ENCODE results near the gene ASPDH. TPM values are rescaled to one million over a fixed set of nuclear protein-coding genes. Genes with fewer than 3 reads are reported as not detected.

The ASPDH gene
- total RNA-seq, 1 experiment from 2014 or later = not detected

- ATAC-seq (no peak), DNase-seq (ENCODE audit: low read depth, low spot score) (no peak)
- H3K27me3 ChIP-seq (ENCODE audit: control insufficient read depth, insufficient read depth, low read length) = no peaks in the 10 kb centered on the region
- CTCF ChIA-PET = no interaction called here
- in situ Hi-C loops (cut with HindIII; ENCODE audit: low pct_unique_long_range_greater_than_20kb, low sequenced_read_pairs) = no loop called here
- H3K27ac ChIP-seq (ENCODE audit: low read length) = no peak overlapping the region
- H3K4me3 ChIP-seq (ENCODE audit: low read depth in 2 of 2, low read length in 2 of 2) = no peak overlapping the region
- POLR2A ChIA-PET = no interaction called here
- no peaks in the 10 kb centered on the region for H3K4me1 ChIP-seq (ENCODE audit: control insufficient read depth, insufficient read depth, low read length)
- intact Hi-C loops (cut with micrococcal nuclease; ENCODE audit: unreplicated experiment) = no loop called here
- H3K9me3 ChIP-seq (ENCODE audit: control insufficient read depth, insufficient read depth, low read depth, low read length) = no peaks in the 10 kb centered on the region
- BruUV-seq (replicated peaks) = no TSS peak
- no peaks in the 10 kb centered on the region for H3K36me3 ChIP-seq (ENCODE audit: control insufficient read depth, insufficient read depth, low read length)
- TF ChIP-seq, protein P1, sequence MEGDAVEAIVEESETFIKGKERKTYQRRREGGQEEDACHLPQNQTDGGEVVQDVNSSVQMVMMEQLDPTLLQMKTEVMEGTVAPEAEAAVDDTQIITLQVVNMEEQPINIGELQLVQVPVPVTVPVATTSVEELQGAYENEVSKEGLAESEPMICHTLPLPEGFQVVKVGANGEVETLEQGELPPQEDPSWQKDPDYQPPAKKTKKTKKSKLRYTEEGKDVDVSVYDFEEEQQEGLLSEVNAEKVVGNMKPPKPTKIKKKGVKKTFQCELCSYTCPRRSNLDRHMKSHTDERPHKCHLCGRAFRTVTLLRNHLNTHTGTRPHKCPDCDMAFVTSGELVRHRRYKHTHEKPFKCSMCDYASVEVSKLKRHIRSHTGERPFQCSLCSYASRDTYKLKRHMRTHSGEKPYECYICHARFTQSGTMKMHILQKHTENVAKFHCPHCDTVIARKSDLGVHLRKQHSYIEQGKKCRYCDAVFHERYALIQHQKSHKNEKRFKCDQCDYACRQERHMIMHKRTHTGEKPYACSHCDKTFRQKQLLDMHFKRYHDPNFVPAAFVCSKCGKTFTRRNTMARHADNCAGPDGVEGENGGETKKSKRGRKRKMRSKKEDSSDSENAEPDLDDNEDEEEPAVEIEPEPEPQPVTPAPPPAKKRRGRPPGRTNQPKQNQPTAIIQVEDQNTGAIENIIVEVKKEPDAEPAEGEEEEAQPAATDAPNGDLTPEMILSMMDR (IDR thresholded peaks at IDR 0.05) = no peak
- no peak for TF ChIP-seq SIN3A (IDR thresholded peaks at IDR 0.05; ENCODE audit: borderline replicate concordance, insufficient read depth, low read depth, low read length)
- TF ChIP-seq TCF7L2 (IDR thresholded peaks at IDR 0.05; ENCODE audit: low read depth, low read length) = no peak
- TF ChIP-seq POLR2AphosphoS5 (IDR thresholded peaks at IDR 0.05; ENCODE audit: low read depth, low read length) = no peak
- no peak for TF ChIP-seq REST (IDR thresholded peaks at IDR 0.05; ENCODE audit: insufficient read depth in 1 of 2, low read depth in 2 of 2, low read length in 1 of 2)
Observed at GRCh38 chr19:50555033-50555432, 41.3 kb upstream of the ASPDH start.

DNA sequence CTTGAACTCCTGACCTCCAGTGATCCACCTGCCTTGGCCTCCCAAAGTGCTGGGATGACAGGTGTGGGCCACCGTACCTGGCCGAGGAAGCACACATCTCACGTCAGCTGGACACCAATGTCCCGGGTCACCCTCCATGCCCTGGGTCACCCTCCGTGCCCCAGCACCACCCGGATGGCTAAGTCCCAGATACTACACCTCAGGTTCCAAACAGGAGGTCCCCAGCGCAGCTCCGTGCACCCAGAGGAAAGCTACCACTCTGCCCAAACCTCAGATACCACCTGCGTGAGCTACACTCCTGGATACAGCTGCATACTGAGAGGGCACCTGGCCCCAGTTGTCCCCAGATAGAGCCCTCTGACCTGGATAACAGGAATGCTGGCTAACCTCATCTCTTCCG lies 40.5 kb upstream of the ASPDH start:
- H3K36me3 ChIP-seq (ENCODE audit: control insufficient read depth, insufficient read depth, low read length) = no peaks in the 10 kb centered on the region
- in situ Hi-C loops (cut with HindIII; ENCODE audit: low pct_unique_long_range_greater_than_20kb, low sequenced_read_pairs) = no loop called here
- no peaks in the 10 kb centered on the region for H3K4me1 ChIP-seq (ENCODE audit: control insufficient read depth, insufficient read depth, low read length)
- intact Hi-C loops (cut with micrococcal nuclease; ENCODE audit: unreplicated experiment) = no loop called here
- no peak overlapping the region for H3K27ac ChIP-seq (ENCODE audit: low read length)
- DNase-seq (ENCODE audit: low read depth, low spot score) (no peak), ATAC-seq (no peak)
- no peaks in the 10 kb centered on the region for H3K27me3 ChIP-seq (ENCODE audit: control insufficient read depth, insufficient read depth, low read length)
- POLR2A ChIA-PET = no interaction called here
- BruUV-seq (replicated peaks) = no TSS peak
- H3K9me3 ChIP-seq (ENCODE audit: control insufficient read depth, insufficient read depth, low read depth, low read length) = no peaks in the 10 kb centered on the region
- no peak overlapping the region for H3K4me3 ChIP-seq (ENCODE audit: low read depth in 2 of 2, low read length in 2 of 2)
- CTCF ChIA-PET = interaction anchor here (0.5 to 0.6 kb wide), 2 partner anchors 106 to 150 kb away, joined by 3 read pairs; no protein-coding TSS in a partner anchor
- TF ChIP-seq REST (IDR thresholded peaks at IDR 0.05; ENCODE audit: insufficient read depth in 1 of 2, low read depth in 2 of 2, low read length in 1 of 2) = no peak
- TF ChIP-seq, protein P1 (IDR thresholded peaks at IDR 0.05) = no peak
- no peak for TF ChIP-seq TCF7L2 (IDR thresholded peaks at IDR 0.05; ENCODE audit: low read depth, low read length)
- no peak for TF ChIP-seq SIN3A (IDR thresholded peaks at IDR 0.05; ENCODE audit: borderline replicate concordance, insufficient read depth, low read depth, low read length)

Measured in Panc1 (cell line).